H1 (cell line): Measurements from ENCODE around the gene PRKAG1. TPM values are rescaled to one million over a fixed set of nuclear protein-coding genes. Genes with fewer than 3 reads are reported as not detected.

Experiments
- EGR1 ChIP-seq: IDR thresholded peaks from 2 replicates; pipeline ENCODE4 v1.6.1; 2011; ENCODE audit warnings: low read depth, low read length, borderline replicate concordance
- GTF2F1 ChIP-seq: IDR thresholded peaks from 2 replicates; pipeline ENCODE4 v1.6.1; 2012; ENCODE audit warnings: low read depth, low read length, improper control_type of control experiment, borderline replicate concordance
- SP4 ChIP-seq: IDR thresholded peaks from 2 replicates; pipeline ENCODE4 v1.6.1; 2012; ENCODE audit warnings: low read length, inconsistent platforms
- TBP ChIP-seq: IDR thresholded peaks from 2 replicates; pipeline ENCODE4 v1.6.1; 2011; ENCODE audit warnings: low read depth, low read length, improper control_type of control experiment
- USF2 ChIP-seq: IDR thresholded peaks from 2 replicates; pipeline ENCODE4 v1.6.1; 2011; ENCODE audit warnings: low read length, improper control_type of control experiment
- polyA plus RNA-seq, 7 experiments: library from polyadenylated mRNA; depleted of rRNA in 3 of 7; stranded (reverse) in 5 of 7; unstranded in 2 of 7; fragments of >200 nt in 5 of 7; fragments of 200-250 nt in 2 of 7; gene quantifications; 1 replicate in 5 of 7; 2 replicates in 1 of 7; 4 replicates in 1 of 7; pipeline versions ENCODE4 v1.2.1 to v1.2.3, GENCODE V29; 2011 to 2013; ENCODE audit warnings: missing spikeins in 2 of 7, mixed read lengths in 2 of 7
- total RNA-seq: library from RNA; stranded (reverse); fragmentation: NEBNext Ultra II Directional; extraction: Animal tissue kit (Norgen Biotek cat#: 25700); gene quantifications from 2 replicates; pipeline ENCODE4 v1.2.1, GENCODE V29; 2021

Gene PRKAG1
- total and polyA plus RNA-seq, 2 of the 8 experiments (the other 6 are each of a cell fraction or from before 2014, with no cell fraction given), result 38.6 to 57.5 TPM

DNA sequence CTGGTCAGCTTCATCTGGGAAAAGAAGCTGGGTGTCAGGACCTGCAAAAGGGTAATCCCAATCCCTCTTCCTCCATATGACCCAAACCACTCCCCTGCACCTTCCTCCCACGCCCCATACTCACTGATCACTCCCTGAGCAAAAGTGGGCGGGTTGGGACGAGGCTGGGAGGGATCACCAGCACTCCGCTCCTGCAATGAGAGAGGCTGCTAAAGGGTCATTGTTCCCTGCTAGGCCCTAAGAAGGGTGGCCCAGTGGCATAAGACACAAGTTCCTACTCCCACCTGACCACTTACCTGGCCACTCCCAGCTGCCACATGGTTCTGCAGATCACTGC is 15.7 kb upstream of the PRKAG1 start (continued):
- TF ChIP-seq GTF2F1 (no peak), SP4 (no peak), EGR1 (no peak), TBP (no peak), USF2 (no peak)
